Right lung (tissue), 5 donors: ENCODE measurements around the gene ZNF726. TPM values are rescaled to one million over a fixed set of nuclear protein-coding genes. Genes with fewer than 3 reads are reported as not detected.
"Not testable (repeated sequence)": the region's sequence is repeated elsewhere in the genome, so short reads cannot be mapped to it uniquely, and the experiment has no call there.

Experiments used
- DNase-seq, 2 donors: peaks; one replicate each; pipeline ENCODE4 v3.0.0-alpha.2; 2013
- polyA plus RNA-seq, 5 donors: library from polyadenylated mRNA; unstranded; fragments of 120-200 nt; gene quantifications; one replicate each; pipeline versions ENCODE4 v1.2.1 to v1.2.3, GENCODE V29; 2013; ENCODE audit warnings: inconsistent platforms in 1 of 5, low replicate concordance in 1 of 5; ENCODE audit not compliant: insufficient read length in 5 of 5, insufficient read depth in 1 of 5

Gene ZNF726
- polyA plus RNA-seq, 5 donors: 10.5 to 23.5 (median 15.0) TPM

DNA sequence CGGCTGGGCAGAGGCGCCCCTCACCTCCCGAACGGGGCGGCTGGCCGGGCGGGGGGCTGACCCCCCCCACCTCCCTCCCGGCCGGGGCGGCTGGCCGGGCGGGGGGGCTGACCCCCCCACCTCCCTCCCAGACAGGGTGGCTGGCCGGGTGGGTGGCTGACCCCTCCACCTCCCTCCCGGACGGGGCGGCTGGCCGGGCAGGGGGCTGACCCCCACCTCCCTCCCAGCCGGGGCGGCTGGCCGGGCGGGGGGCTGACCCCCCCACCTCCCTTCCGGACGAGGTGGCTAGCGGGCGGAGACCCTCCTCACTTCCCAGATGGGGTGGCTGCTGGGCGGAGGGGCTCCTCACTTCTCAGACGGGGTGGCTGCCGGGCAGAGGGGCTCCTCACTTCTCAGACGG lies 22.3 kb downstream of the ZNF726 start:
- DNase-seq: not testable (repeated sequence)

DNA sequence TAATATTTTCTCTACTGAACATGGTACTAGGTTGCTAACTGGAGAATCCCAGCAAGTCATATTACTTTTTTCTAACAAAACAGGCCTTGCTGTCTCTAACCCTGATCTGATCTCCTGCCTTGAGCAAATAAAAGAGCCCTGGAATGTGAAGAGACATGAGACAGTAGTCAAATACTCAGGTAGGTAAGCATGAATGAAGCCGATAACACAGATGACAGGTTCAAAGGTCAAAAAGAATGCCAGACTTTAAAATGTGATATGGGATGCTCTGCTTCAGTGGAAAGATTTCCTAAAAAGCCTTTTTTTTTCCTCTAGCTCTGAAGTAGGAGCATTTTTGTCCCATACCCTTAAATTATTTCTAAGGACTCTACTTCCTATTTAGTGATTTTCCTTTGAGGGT lies 28.7 kb downstream of the ZNF726 start:
- no peak for DNase-seq

DNA sequence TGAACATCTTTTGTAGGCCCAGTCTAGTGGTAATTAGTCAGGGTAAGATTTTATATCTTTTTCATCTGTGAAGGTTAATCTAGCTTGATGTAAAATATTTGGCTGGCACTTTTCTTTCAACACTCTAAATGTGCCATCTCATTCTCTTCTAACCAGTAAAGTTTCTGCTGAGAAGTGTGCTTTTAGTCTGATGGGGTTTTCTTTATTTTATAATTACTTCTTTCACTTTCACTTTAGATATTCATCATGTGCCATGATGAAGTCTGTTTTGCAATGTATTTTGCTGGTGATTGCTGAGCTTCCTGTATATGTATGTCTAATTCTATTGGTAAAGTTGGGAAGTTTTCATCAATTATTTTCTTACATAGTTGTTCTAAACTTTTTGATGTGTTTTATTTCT lies 31.9 kb downstream of the ZNF726 start:
- no peak for DNase-seq

DNA sequence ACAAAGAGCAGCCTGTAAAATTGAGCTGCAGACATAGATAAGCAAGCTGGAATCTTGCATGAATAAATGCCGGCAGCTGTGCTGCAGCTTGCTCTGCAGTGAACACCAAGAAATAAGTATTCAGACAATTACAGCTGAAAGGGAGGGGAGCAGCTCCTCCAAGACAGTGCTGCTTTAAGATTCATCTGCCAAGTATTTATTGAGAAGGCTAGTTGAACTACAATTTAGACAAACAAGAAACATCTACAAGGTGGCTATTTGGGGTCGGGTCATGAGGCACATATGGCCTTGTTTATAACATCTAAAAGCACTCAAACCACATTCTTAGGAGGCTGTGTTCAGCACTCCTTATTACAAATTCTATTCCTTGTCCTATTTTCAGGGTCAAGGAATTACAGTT lies 34.9 kb downstream of the ZNF726 start:
- no peak for DNase-seq

DNA sequence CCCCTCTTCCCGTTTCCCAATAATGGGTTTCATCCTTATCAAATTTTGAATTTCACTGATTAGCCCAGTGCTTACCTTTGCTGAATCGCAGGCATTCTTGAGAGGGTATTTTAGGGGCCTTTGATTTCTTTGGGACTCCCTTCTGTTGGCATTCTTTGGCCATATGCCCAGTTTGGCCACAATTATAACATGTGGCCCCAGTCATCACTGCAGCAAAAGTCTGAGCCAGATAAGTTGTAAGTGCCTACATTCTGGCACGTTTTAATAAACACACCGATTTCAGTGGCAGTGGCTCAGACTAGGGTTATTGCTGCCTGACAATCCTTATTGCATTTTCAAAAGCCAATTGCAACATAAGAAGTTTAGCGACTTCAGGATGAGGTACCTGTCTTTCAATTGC lies 41.4 kb downstream of the ZNF726 start:
- DNase-seq: no peak

DNA sequence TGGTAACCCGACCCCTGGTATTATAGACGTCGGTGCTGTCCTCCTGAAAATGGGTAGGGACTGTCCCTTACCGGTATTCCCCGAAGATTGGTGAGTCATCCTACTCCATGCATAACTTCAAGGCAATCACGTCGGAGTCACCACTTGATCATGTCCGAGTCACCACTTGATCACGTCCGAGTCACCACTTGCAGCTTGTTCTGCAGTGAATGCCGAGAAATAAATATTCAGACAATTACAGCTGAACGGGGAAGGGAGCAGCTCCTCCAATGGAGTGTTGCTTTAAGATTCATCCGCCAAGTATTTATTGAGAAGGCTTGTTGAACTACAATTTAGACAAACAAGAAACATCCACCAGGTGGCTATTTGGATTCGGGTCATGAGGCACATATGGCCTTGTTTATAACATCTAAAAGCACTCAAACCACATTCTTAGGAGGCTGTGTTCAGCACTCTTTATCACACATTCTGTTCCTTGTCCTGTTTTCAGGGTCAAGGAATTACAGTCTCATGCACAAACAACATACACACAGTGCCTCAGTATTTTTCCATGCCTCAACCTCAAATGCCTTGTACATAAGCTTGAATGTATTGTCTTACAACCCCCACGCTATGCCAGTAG lies 43.1 kb downstream of the ZNF726 start:
- DNase-seq: no peak

DNA sequence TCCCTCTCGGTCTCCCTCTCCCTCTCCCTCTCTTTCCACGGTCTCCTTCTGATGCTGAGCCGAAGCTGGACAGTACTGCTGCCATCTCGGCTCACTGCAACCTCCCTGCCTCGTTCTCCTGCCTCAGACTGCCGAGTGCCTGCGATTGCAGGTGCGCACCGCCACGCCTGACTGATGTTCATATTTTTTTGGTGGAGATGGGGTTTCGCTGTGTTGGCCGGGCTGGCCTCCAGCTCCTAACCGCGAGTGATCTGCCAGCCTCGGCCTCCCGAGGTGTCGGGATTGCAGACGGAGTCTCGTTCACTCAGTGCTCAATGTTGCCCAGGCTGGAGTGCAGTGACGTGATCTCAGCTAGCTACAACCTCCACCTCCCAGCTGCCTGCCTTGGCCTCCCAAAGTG lies 48.7 kb downstream of the ZNF726 start:
- DNase-seq: not testable (repeated sequence)

DNA sequence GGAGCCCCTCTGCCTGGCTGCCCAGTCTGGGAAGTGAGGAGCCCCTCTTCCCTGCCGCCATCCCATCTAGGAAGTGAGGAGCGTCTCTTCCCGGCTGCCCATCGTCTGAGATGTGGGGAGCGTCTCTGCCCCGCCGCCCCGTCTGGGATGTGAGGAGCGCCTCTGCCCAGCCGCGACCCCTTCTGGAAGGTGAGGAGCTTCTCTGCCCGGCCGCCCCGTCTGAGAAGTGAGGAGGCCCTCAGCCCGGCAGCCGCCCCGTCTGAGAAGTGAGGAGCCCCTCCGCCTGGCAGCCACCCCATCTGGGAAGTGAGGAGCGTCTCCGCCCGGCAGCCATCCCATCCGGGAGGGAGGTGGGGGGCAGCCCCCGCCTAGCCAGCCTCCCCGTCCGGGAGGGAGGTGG lies 49.2 kb downstream of the ZNF726 start:
- not testable (repeated sequence) for DNase-seq

DNA sequence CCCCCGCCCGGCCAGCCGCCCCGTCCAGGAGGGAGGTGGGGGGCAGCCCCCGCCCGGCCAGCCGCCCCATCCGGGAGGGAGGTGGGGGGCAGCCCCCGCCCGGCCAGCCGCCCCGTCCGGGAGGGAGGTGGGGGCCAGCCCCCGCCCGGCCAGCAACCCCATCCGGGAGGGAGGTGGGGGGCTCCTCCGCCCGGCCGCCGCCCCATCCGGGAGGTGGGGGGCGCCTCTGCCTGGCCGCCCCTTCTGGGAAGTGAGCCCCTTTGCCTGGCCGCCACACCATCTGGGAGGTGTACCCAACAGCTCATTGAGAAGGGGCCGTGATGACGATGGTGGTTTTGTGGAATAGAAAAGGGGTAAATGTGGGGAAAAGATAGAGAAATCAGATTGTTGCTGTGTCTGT lies 49.6 kb downstream of the ZNF726 start:
- DNase-seq: not testable (repeated sequence)

DNA sequence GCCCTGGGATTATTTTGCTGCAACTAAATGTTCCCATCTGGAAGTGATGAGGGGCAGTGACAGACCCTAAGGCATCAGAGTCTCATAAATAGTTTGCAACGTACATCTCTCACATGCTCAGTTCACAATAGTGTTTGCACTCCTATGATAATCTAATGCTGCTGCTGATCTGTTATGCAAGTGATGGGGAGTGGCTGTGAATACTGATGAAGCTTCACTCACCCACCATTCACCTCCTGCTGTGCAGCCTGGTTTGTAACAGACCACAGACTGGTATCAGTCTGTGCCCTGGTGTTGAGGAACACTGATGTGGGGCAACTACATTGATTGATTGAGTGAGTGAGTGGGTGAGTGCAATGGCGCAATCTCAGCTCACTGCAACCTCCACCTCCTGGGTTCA lies 54.9 kb downstream of the ZNF726 start:
- no peak for DNase-seq

DNA sequence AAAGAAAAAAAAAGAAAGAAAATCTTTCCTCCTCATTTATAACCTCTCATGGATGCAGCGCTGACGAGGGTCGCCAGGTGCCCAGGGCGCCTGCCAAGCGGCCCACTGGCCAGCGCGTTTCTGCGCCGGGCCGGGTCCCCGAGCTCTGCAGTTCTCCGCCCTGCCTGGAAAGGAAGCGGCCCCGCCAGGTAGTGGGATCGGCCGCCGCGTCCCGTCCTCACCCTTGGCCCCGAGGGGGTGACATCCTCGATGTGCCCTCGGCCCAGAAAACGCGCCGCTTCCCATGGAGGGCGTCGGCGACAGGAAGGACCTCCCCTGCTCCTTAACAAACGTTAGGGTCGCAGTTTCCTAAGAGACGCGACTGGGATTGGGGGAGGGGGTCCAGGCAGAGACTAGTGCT lies 56.9 kb downstream of the ZNF726 start:
- no peak for DNase-seq

DNA sequence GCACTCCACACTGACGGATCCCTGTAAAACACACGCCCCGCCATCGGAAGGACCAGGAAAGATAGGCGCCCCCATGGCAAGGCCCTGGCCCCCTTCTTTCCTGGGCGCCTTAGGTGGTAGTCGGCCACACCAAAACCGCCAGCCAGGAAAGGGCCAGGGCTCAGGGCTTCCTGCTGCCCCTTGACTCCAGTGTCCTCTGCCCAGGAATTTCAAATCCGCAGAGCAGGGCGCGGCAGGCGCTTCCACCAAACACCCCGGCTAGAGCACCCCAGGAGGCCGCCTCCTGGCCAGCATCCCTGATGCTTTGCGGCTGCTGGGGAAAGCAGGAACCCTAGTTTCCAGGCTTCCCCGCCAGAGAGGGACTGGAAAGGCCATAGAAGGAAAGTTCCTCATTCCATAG lies 57.5 kb downstream of the ZNF726 start:
- no peak for DNase-seq

DNA sequence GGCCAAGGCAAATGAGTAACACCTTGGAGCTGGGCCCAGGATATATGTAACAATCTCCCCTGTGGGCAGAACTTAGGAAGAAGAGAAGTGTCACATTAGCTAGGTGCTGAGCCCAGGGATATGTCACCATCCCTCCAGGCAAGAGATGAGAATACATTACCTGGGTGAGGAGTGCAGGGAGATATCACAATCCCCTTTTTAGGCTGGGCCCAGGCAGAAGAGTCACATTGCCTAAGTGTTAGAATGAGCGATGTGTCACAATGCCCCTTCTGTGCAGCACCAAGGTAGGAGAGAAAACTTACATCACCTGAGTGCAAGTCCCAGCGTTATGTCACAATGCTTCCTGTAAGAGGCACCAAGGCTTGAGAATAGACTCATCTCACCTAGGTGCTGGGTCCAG lies 60.3 kb downstream of the ZNF726 start:
- no peak for DNase-seq

DNA sequence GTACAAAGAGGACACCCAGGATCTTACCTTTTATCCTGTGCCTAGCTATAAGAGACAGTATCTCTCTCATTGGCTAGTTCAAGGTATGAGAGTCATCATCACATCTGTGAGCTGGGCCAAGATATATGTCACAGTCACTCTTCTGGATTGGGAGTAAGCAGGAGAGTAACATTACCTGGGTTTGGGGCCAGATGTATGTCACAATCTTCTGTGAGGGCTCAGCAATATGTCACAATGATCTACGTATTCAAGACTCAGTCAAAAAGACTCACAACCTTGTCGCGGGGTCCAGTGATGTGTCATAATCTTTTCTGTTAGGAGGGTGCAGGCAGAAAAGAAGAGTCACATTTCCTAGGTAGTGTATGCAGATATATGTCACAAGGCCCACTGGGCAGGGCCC lies 61.9 kb downstream of the ZNF726 start:
- DNase-seq: not testable (repeated sequence)

DNA sequence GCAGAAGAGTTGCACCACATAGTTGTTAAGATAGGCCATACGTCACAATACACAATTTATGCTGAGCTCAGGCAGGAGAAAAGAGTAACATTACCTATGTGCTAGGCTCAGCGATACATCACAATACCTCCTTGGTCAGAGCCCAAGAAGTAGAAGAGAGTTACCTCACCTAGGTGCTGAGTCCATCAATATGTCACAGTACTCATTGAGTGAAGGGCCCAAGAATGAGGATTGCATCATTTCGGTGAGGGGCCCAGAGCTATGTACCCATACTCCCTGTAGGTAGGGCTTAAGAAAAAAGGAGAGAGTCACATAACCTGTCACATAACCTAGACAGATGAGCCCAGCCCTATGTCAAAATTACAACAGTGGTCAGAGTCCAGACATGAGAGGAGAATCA lies 62.6 kb downstream of the ZNF726 start:
- DNase-seq: not testable (repeated sequence)

DNA sequence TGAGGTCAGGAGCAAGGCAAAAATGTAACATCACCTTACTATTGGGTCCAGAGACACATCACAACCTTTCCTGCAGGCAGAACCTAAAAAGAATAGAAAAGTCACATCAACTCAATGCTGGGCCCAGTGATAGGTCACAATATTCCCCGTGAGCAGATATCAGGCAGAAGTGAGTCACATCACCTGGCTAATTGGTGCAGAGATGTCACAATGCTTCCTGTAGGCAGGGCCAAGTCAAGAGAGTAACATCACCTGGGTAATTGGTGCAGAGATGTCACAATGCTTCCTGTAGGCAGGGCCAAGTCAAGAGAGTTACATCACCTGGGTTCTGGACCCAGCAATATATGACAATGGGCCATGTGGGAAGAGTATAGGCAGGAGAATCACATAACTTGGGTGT lies 63.4 kb downstream of the ZNF726 start:
- DNase-seq: no peak

DNA sequence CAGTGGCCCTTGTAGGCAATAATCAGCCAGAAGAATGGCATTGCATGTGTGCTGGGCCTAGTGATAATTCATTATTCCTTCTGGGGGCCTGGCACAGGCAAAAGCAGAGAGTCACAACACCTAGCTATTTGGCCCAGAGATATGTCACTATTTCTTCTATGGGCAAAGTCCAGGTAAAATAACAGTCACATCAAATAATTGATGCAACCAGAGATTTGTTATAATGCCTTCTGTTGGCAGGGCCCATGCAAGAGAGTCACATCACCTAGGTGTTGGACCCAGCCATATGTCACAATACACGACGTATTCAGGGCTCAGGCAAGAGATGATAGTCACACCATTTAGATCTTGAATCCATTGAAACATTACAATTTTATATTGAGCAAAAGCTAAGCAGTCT lies 66.1 kb downstream of the ZNF726 start:
- DNase-seq: no peak

DNA sequence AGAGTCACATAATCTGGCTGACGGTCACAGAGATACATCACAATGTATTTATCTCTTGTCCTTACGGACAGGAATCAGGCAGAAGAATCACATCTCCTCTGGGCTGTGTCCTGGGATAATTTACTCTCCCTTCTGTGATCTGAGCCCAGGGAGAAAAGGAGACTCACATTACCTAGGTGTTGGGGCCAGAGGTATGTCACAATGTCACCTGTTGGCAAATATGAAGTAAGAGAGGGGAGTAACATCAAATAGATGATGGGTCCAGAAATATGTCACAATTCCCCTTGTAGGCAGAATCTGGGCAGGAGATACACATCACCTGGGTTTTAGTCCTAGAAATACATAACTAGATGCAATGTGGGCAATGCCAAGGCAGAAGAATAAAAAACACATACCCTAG lies 67.2 kb downstream of the ZNF726 start:
- DNase-seq: no peak

DNA sequence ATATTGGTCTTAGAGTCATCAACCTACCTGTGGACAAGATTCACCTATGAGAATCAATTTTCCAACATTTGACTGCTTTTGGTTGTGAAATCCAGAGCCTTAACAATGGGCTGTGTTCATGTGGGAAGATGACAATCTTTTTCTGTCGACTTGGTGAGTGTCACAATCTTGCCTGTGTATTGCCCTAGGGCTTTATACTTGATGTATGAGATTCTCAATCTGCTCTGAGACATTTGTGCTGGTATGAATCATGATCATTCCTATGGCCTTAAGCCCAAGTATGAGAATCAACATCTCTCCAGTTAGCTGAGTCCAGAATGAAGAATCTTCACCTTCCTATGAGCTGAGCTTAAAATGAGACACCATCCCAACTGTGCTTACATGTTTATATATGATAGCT lies 68.7 kb downstream of the ZNF726 start:
- DNase-seq: no peak

Other genes with a start within 250 kb of the ZNF726 start
- gene ZNF675, start 227.7 kb upstream of the ZNF726 start, polyA plus RNA-seq: 10 to 100 TPM; 14.1 to 26.3 (median 20.1) TPM
- 10 to 100 TPM in 1 of 5 donors, 1 to 10 TPM in 4; 4.5 to 11.9 (median 6.3) TPM for gene ZNF681, start 156.0 kb upstream of the ZNF726 start, polyA plus RNA-seq
- 10 to 100 TPM; 25.7 to 53.9 (median 40.7) TPM for gene ZNF254, start 172.3 kb downstream of the ZNF726 start, polyA plus RNA-seq